SJCRH30 (cell line): ENCODE data around the gene MED20. TPM values are rescaled to one million over a fixed set of nuclear protein-coding genes. Genes with fewer than 3 reads are reported as not detected.
"Not testable (repeated sequence)": the region's sequence is repeated elsewhere in the genome, so short reads cannot be mapped to it uniquely, and the experiment has no call there.

Source experiments
- DNase-seq, 2 experiments: peaks; one replicate each; pipeline ENCODE4 v3.0.0-alpha.2; 2015 to 2020
- H3K27ac ChIP-seq: fragments of 250-450 bp; sonication (Bioruptor Pico); 2 replicates; pipeline ENCODE4 v1.5.1; 2020; ENCODE audit warnings: mild to moderate bottlenecking, moderate library complexity
- H3K27me3 ChIP-seq: fragments of 250-450 bp; sonication (Bioruptor Pico); 2 replicates; pipeline ENCODE4 v1.5.1; 2020; ENCODE audit warnings: mild to moderate bottlenecking, moderate library complexity
- H3K36me3 ChIP-seq: fragments of 250-450 bp; sonication (Bioruptor Pico); 2 replicates; pipeline ENCODE4 v1.5.1; 2020; ENCODE audit warnings: mild to moderate bottlenecking, moderate library complexity
- H3K4me1 ChIP-seq: fragments of 250-450 bp; sonication (Bioruptor Pico); 2 replicates; pipeline ENCODE4 v1.5.1; 2020; ENCODE audit warnings: mild to moderate bottlenecking, moderate library complexity
- H3K4me3 ChIP-seq: fragments of 250-450 bp; sonication (Bioruptor Pico); 2 replicates; pipeline ENCODE4 v1.5.1; 2020; ENCODE audit warnings: mild to moderate bottlenecking, moderate library complexity
- H3K9me3 ChIP-seq: fragments of 250-450 bp; sonication (Bioruptor Pico); replicated peaks from 2 replicates; pipeline ENCODE4 v1.5.1; 2020; ENCODE audit warnings: mild to moderate bottlenecking, moderate library complexity
- total RNA-seq: library from RNA; depleted of rRNA; stranded (reverse); fragments of >200 nt; shearing (Covaris generic); gene quantifications from 2 replicates; pipeline ENCODE4 v1.2.3, GENCODE V29; 2014

MED20 gene
- total RNA-seq, 1 experiment from 2014 or later, result 33.4 TPM

- Histone ChIP-seq H3K36me3 (no peaks in the 10 kb centered on the region), H3K4me3 (no peak overlapping the region), H3K9me3 (no peaks in the 10 kb centered on the region), H3K27ac (no peak overlapping the region), H3K4me1 (no peaks in the 10 kb centered on the region), H3K27me3 (no peaks in the 10 kb centered on the region)
- DNase-seq, result no peak
Measured at GRCh38 chr6:41954668-41955067, 33.7 kb upstream of the MED20 start.

- no peak overlapping the region for H3K27ac ChIP-seq
- no peak for DNase-seq
- H3K4me1 ChIP-seq, result no peaks in the 10 kb centered on the region
- H3K36me3 ChIP-seq, result no peaks in the 10 kb centered on the region
- no peaks in the 10 kb centered on the region for H3K9me3 ChIP-seq
- no peak overlapping the region for H3K4me3 ChIP-seq
- H3K27me3 ChIP-seq, result no peaks in the 10 kb centered on the region
Measured at GRCh38 chr6:41947581-41948220, 26.8 kb upstream of the MED20 start.

DNA sequence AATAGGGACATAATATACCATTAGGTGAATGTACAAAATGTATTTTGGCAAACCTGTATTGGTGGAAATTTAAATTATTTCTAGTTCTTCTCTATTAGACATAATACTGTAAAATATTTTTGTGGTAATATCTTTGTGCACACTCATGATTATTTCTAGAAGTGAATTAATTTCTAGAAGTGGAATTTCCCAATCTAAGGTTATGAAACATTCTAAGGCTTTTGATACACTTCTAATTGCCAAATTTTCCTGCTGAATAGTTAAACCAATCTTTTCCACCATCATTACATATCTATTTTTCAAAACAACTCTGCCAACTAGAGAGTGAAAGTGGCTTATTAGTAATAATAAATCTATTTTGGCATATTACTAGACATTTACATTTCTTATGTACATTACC, 22.5 kb upstream of the MED20 start:
- no peak for DNase-seq
- Histone ChIP-seq H3K36me3 (no peaks in the 10 kb centered on the region), H3K4me1 (peaks cover 17% of the 10 kb centered on the region), H3K27me3 (no peaks in the 10 kb centered on the region), H3K27ac (no peak overlapping the region), H3K9me3 (no peaks in the 10 kb centered on the region), H3K4me3 (no peak overlapping the region)

- not testable (repeated sequence) for H3K9me3 ChIP-seq, H3K27ac ChIP-seq, H3K4me3 ChIP-seq, DNase-seq, H3K27me3 ChIP-seq, H3K36me3 ChIP-seq
- peaks cover 23% of the 10 kb centered on the region for H3K4me1 ChIP-seq
Measured at GRCh38 chr6:41942882-41943281, 21.9 kb upstream of the MED20 start.

- no peak for DNase-seq
- Histone ChIP-seq H3K27ac (peak overlapping the region; percentile 32), H3K9me3 (no peaks in the 10 kb centered on the region), H3K36me3 (peaks cover 6% of the 10 kb centered on the region), H3K4me1 (peaks cover 27% of the 10 kb centered on the region), H3K4me3 (peak overlapping the region; percentile 88), H3K27me3 (no peaks in the 10 kb centered on the region)
Measured at GRCh38 chr6:41942067-41942851, 21.3 kb upstream of the MED20 start.

DNA sequence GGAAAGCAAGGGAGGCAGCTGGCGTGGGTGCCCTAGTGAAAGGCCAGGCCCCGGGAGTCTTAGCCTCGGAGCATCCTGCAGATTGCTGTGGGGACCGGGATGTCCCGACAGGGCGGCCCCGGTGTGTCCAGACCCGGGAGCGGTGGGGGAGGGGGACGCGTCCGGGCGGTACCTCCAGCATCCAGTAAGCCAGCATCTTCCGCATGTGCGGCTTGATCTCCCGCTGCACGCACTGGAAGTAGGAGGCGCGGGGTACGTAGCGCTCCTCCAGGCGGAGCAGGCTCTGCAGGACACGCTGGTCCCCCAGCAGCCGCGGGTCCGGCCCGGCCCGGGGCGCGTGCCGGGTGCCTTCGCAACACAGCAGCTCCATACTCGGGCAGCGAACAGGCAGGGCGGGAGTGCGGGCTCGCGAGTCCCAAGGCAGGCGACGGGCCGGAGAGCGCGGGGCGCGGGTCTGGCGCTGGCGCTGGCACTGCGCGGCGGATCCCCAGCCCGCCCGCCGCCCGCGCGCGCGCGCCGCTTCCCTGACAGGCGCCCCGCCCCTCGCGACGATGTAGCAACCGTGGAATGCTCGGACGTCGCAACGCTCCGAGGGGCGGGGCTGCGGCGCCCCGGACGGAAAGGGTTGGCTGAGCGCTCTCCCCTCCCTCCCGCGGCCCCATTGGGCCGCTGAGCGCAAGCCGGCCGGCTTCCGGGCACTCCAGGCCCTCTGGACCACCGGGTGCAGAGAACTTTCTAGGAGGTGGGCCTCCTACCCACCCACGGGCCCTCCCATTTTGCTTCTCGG, 20.5 kb upstream of the MED20 start, which contains the start of gene CCND3:
Gene CCND3 (minus strand): TSS at position 529 of the 787 bp plus-strand sequence. CDS start 159 bp downstream, at position 370.
- Histone ChIP-seq H3K27ac (peak within 1 kb of the TSS; percentile 56), H3K36me3 (peaks cover 14% of the 10 kb centered on the region), H3K9me3 (no peaks in the 10 kb centered on the region), H3K27me3 (no peaks in the 10 kb centered on the region), H3K4me1 (peaks cover 27% of the 10 kb centered on the region), H3K4me3 (peak within 1 kb of the TSS; percentile 88)
- DNase-seq, result peak; percentile 94 to 95

DNA sequence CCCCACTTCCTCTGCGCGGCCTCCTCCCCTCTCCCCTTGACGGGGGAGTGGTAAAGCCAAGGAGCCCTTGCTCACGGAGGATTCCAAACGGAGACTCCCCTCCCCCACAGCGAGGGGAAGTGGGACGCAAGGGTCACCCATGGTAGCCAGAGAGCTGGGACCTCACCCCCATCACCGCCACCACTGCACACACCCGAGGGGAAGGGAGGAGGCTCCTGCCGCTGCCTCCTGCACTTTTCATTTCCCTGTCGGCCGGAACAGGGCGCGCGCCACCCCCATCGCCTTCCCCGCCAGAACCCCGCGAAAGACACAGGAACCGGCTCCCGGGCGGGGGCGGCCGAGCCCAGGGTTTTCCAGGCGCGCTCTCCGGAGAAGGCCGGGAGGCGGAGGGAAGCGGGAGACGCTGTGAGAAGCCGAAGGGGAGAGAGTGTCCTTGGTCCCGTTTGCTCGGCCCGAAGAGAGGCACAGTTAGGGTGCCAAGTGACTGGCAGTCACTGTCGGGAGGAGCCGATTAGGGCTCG, 19.9 kb upstream of the MED20 start:
- peak; percentile 56 to 62 for DNase-seq
- peaks cover 27% of the 10 kb centered on the region for H3K4me1 ChIP-seq
- H3K27me3 ChIP-seq, result no peaks in the 10 kb centered on the region
- no peaks in the 10 kb centered on the region for H3K9me3 ChIP-seq
- peak overlapping the region; percentile 88 for H3K4me3 ChIP-seq
- H3K36me3 ChIP-seq, result peaks cover 20% of the 10 kb centered on the region
- peak overlapping the region; percentile 56 for H3K27ac ChIP-seq

DNA sequence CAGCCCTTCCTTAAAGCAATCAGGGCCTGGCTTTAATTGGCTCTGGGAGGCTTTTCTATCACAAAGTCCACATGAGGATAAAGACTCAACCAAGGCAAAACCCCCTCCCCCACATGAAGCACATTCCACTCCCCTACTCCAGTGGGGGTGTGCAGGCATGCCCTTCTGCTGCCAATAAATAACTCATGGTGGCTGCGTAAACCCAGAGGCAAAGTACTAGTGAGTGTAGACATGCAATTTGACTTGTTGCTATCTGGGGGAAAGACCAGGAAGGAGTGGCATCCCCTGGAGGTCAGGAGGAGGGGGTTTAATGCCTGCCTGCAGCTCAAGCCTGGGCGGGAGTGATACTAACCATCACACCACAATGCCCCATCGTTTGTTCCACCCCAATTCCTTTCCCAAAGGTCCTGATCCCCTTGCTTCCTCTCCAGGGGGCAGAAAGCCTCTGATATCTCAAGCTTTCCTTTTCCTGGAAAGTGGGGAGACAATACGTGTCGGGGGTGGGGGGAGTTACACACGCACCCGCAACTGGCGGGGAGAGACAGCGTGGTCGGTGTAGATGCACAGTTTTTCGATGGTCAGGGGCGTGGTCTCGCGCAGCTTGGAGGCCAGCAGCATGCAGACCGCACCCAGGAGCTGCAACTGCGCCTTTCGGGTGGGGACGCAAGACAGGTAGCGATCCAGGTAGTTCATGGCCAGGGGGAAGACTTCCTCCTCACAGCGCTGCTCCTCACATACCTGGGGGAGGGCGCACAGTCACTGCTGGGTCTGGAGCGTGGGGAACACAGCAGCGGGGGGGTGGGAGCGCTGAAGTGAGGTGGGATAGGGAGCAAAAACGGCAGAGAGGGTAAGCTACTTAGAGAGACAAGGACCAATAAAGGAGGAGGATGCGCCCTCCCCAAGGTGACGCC, 19.2 kb upstream of the MED20 start:
- H3K4me3 ChIP-seq, result peak overlapping the region; percentile 88
- peak; percentile 44 to 49 for DNase-seq
- peak overlapping the region; percentile 56 for H3K27ac ChIP-seq
- no peaks in the 10 kb centered on the region for H3K27me3 ChIP-seq
- H3K36me3 ChIP-seq, result peaks cover 27% of the 10 kb centered on the region
- H3K4me1 ChIP-seq, result peaks cover 29% of the 10 kb centered on the region
- no peaks in the 10 kb centered on the region for H3K9me3 ChIP-seq

DNA sequence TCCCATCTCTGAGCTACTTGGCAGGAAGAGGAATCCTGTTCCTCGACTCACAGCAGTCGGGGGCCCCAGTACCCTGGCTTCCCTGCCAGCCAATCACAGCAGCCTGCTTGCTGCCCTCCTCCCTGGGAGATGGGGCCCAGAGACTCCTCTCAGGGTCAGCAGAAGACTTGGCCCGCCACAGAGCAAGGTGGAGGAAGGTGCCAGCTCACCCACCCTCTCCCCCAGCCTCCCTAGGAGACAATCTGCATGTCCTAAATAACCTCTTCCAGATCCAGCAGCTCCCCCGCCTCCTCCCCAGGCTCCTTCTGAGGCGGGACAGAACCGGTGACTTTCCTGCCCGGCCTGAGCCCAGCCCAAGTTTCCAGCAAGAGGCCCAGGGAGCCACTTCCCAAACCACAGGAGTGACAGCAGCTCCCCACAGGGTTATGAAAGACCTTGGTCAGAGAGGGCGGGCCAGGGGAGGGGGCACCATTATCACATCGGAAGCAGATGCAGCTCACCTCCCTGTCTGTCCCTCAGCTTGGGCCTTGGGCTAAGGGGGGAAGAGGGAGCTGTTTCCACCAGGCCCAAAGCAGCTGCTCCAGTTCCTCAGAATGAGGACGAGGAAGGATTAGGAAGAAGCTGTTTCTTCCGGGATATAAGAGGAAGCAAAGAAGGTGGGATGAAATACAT, 18.4 kb upstream of the MED20 start:
- H3K27me3 ChIP-seq, result no peaks in the 10 kb centered on the region
- H3K4me3 ChIP-seq, result peak overlapping the region; percentile 88
- peak overlapping the region; percentile 56 for H3K27ac ChIP-seq
- H3K36me3 ChIP-seq, result peaks cover 35% of the 10 kb centered on the region
- DNase-seq, result peak; percentile 91 to 94
- peaks cover 33% of the 10 kb centered on the region for H3K4me1 ChIP-seq
- H3K9me3 ChIP-seq, result no peaks in the 10 kb centered on the region

- H3K27ac ChIP-seq, result peak overlapping the region; percentile 56
- H3K4me1 ChIP-seq, result peaks cover 33% of the 10 kb centered on the region
- no peak for DNase-seq
- H3K9me3 ChIP-seq, result no peaks in the 10 kb centered on the region
- H3K4me3 ChIP-seq, result peak overlapping the region; percentile 88
- no peaks in the 10 kb centered on the region for H3K27me3 ChIP-seq
- peaks cover 42% of the 10 kb centered on the region for H3K36me3 ChIP-seq
Measured at GRCh38 chr6:41938590-41939175, 17.7 kb upstream of the MED20 start.

- peaks cover 48% of the 10 kb centered on the region for H3K36me3 ChIP-seq
- DNase-seq, result peak; percentile 75 to 89
- H3K27me3 ChIP-seq, result no peaks in the 10 kb centered on the region
- H3K9me3 ChIP-seq, result no peaks in the 10 kb centered on the region
- H3K27ac ChIP-seq, result peak overlapping the region; percentile 56; the same call in 1 of the 2 replicates
- H3K4me3 ChIP-seq, result no peak overlapping the region; the same call in 1 of the 2 replicates
- H3K4me1 ChIP-seq, result peaks cover 33% of the 10 kb centered on the region
Measured at GRCh38 chr6:41937861-41938574, 17.1 kb upstream of the MED20 start.

- no peak for DNase-seq
- peaks cover 33% of the 10 kb centered on the region for H3K4me1 ChIP-seq
- H3K9me3 ChIP-seq, result no peaks in the 10 kb centered on the region
- H3K27ac ChIP-seq, result no peak overlapping the region
- peaks cover 54% of the 10 kb centered on the region for H3K36me3 ChIP-seq
- H3K4me3 ChIP-seq, result no peak overlapping the region
- no peaks in the 10 kb centered on the region for H3K27me3 ChIP-seq
Measured at GRCh38 chr6:41937472-41937860, 16.5 kb upstream of the MED20 start.
